Common myeloid progenitor, CD34-positive (primary cell): ENCODE data around the gene TMEM255B.
"Not testable (repeated sequence)": the region's sequence is repeated elsewhere in the genome, so short reads cannot be mapped to it uniquely, and the experiment has no call there.

Source experiments
- CTCF ChIA-PET: fragments of 350-600 bp; sonication (Branson Sonifier 250); formaldehyde crosslinking; loops from one replicate; lab custom pipeline; 2021; ENCODE audit warnings: antibody characterized with exemption; lab: Charles Lee
- POLR2A ChIA-PET: fragments of 350-600 bp; sonication (Branson Sonifier 250); formaldehyde crosslinking; loops from one replicate; lab custom pipeline; 2021; ENCODE audit warnings: antibody characterized with exemption; lab: Charles Lee
- DNase-seq, 3 donors: peaks; one replicate each; pipeline versions ENCODE4 v3.0.0 to v3.0.0-alpha.2; 2013
- H3K27ac ChIP-seq, 2 experiments: 1 replicate in 1 of 2; 2 replicates in 1 of 2; pipeline ENCODE4 v1.7.0; 2013; ENCODE audit warnings: inconsistent platforms in 2 of 2, low read length in 2 of 2, mild to moderate bottlenecking in 2 of 2, low read depth in 1 of 2, moderate library complexity in 1 of 2; ENCODE audit not compliant: severe bottlenecking in 2 of 2, insufficient read depth in 1 of 2, poor library complexity in 1 of 2
- H3K27me3 ChIP-seq, 5 experiments: replicated peaks in 2 of 5; 1 replicate in 3 of 5; 2 replicates in 2 of 5; pipeline versions ENCODE4 v1.6.1 to v1.7.0; 2013; ENCODE audit warnings: low read length in 4 of 5, mild to moderate bottlenecking in 2 of 5, moderate library complexity in 2 of 5, inconsistent platforms in 1 of 5; ENCODE audit not compliant: insufficient read depth in 5 of 5, control insufficient read depth in 4 of 5
- H3K36me3 ChIP-seq, 4 experiments: 1 replicate in 2 of 4; 2 replicates in 2 of 4; pipeline versions ENCODE4 v1.6.1 to v1.7.0; 2013; ENCODE audit warnings: low read length in 3 of 4, control low read depth in 1 of 4, mild to moderate bottlenecking in 1 of 4; ENCODE audit not compliant: control insufficient read depth in 4 of 4, insufficient read depth in 4 of 4
- H3K4me1 ChIP-seq, 4 experiments: 1 replicate in 3 of 4; 2 replicates in 1 of 4; pipeline versions ENCODE4 v1.6.1 to v1.7.1; 2013; ENCODE audit warnings: low read length in 3 of 4, mild to moderate bottlenecking in 3 of 4, control low read depth in 1 of 4, inconsistent platforms in 1 of 4, moderate library complexity in 1 of 4; ENCODE audit not compliant: control insufficient read depth in 4 of 4, insufficient read depth in 4 of 4; ENCODE audit errors: control extremely low read depth in 1 of 4
- H3K4me3 ChIP-seq, 7 experiments: 1 replicate in 4 of 7; 2 replicates in 3 of 7; pipeline versions ENCODE4 v1.5.1 to v1.7.0; 2013; ENCODE audit warnings: mild to moderate bottlenecking in 7 of 7, low read length in 6 of 7, moderate library complexity in 6 of 7, inconsistent platforms in 2 of 7, low read depth in 2 of 7, control low read depth in 1 of 7; ENCODE audit not compliant: insufficient read depth in 4 of 7, control insufficient read depth in 1 of 7; ENCODE audit errors: extremely low read depth in 1 of 7
- H3K9me3 ChIP-seq, 5 experiments: 1 replicate in 4 of 5; 2 replicates in 1 of 5; pipeline versions ENCODE4 v1.6.1 to v1.7.1; 2013; ENCODE audit warnings: low read length in 4 of 5, mild to moderate bottlenecking in 2 of 5, inconsistent platforms in 1 of 5, low read depth in 1 of 5, moderate library complexity in 1 of 5; ENCODE audit not compliant: control insufficient read depth in 4 of 5, insufficient read depth in 2 of 5; ENCODE audit errors: control extremely low read depth in 1 of 5
- WGBS: methylation state at CpG from one replicate; pipeline ENCODE4 v1.1.5; 2013; ENCODE audit not compliant: insufficient coverage; 5-methylcytosine and 5-hydroxymethylcytosine counted together

Gene TMEM255B

DNA sequence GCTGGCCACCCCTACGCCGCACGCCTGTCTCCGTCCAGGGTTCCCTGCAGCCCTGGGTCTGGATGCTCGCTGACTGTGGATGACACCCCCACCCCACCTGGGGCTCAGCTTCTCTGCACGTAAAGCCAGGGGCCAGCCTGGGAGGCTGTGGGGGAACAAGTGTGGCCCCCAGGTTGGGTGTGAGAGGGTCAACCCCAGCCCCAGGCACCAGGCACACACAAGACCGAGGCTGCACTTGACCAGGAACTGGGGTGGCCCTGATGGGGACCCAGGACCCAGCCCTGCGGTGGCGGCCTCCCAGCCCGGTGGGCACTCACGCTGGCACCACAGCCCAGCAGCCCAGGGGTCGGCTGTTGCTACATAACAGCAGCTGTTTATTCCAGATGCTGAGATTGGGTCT, 63.2 kb downstream of the TMEM255B start:
- no peak overlapping the region for H3K4me3 ChIP-seq
- CTCF ChIA-PET = interaction anchor here (1.1 kb wide), 1 partner anchor 407 kb away, joined by 3 read pairs; no protein-coding TSS in a partner anchor
- H3K27ac ChIP-seq = no peak overlapping the region
- no peak for DNase-seq
- 99% methylated on average over 9 of the region's 12 CpGs for WGBS
- H3K9me3 ChIP-seq = peaks cover 0 to 34% (median 3%) of the 10 kb centered on the region in 5 experiments
- H3K36me3 ChIP-seq = peaks cover 0 to 43% (median 16%) of the 10 kb centered on the region in 4 experiments
- H3K4me1 ChIP-seq = no peaks in the 10 kb centered on the region
- POLR2A ChIA-PET = no interaction called here
- no peaks in the 10 kb centered on the region for H3K27me3 ChIP-seq

DNA sequence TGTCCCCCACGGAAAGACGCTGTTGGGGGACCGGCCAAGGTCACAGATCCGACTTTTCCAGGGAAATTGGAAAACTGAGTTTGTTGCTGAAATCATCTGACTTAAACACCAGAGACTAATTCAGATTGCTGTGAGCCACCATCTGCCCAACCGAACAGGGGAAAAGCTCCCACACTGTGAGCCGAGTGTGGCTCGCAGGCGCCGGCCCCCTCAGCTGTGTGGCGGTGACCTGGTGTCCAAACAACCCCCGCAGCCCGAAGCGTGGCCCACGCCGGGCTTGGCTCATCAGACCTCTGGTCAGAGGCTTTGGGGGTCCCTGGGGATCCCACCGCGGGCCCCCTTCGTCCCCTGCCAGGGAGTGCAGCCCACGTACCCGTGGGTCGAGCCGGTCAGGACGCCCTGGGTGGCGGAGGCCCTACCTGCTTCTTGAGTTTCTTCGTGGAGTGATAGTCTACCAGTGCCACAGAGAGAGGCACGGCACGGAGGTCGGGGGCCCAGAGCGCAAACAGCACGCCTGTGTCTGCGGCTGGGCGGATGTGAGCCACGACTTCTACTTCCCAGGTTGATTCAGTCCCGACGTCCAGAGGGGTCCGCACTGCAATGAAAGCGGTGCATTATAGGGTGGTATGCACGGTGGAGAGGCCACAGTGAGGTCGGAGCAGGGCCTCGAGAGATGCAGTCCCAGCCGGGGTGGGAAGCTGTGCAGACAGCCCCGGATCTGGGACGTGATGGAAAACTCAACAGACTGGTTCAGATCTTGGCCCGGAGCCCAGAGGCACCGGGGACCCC, 64.1 kb downstream of the TMEM255B start:
- Histone ChIP-seq H3K9me3 (peaks cover 0 to 38% (median 6%) of the 10 kb centered on the region in 5 experiments), H3K27ac (no peak overlapping the region), H3K27me3 (no peaks in the 10 kb centered on the region), H3K36me3 (peaks cover under 1 to 49% (median 20%) of the 10 kb centered on the region in 4 experiments), H3K4me1 (no peaks in the 10 kb centered on the region), H3K4me3 (no peak overlapping the region)
- 97% methylated on average over 44 of the region's 45 CpGs for WGBS
- DNase-seq = no peak
- CTCF ChIA-PET = no interaction called here
- POLR2A ChIA-PET = no interaction called here

DNA sequence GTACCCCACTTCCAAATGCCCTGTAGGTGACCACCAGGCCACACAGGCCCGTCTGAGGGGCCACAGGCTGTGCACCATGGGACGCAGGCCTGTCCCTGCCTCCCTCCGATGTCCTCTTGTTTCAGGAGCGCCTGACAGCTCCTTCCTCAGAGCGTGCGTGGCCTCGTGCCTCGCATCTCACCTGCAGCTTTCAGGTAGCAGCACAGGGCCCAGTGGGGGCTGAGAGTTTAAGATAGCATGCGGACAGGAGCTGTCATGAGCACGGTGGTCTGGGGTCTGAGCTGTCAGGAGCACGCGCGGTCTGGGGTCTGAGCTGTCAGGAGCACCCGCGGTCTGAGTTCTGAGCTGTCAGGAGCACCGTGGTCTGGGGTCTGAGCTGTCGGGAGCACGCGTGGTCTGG, 64.7 kb downstream of the TMEM255B start:
- Histone ChIP-seq H3K4me1 (no peaks in the 10 kb centered on the region), H3K4me3 (no peak overlapping the region), H3K27ac (no peak overlapping the region), H3K27me3 (no peaks in the 10 kb centered on the region), H3K9me3 (peaks cover 0 to 42% (median 6%) of the 10 kb centered on the region in 5 experiments), H3K36me3 (peaks cover 3 to 49% (median 22%) of the 10 kb centered on the region in 4 experiments)
- CTCF ChIA-PET = no interaction called here
- POLR2A ChIA-PET = interaction anchor here (0.6 kb wide), 1 partner anchor 900 kb away, joined by 3 read pairs; no protein-coding TSS in a partner anchor
- DNase-seq = no peak
- WGBS = 95% methylated on average over 15 of the region's 19 CpGs

DNA sequence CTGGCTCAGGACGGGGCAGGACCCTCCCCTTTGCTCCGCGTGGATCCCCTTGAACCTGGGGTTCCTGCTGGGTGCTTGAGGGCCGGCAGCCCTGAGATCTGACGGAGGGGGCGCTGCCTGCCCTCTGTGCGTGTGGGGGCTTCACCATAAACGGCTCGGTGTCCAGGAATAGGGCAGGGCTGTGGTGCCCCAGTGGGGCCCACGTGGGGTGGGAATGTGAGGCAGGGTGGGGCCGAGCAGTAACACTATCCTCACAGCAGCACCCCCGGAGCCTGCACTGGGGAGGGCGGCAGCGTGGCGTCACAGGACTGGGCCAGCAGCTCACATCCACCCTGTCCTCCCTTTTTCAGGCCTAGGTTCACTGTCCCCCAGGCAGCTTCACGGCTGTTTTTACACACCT, 66.8 kb downstream of the TMEM255B start:
- Histone ChIP-seq H3K4me1 (no peaks in the 10 kb centered on the region), H3K27ac (no peak overlapping the region), H3K27me3 (no peaks in the 10 kb centered on the region), H3K4me3 (no peak overlapping the region), H3K36me3 (peaks cover 3 to 36% (median 20%) of the 10 kb centered on the region in 4 experiments), H3K9me3 (peaks cover 0 to 42% (median 6%) of the 10 kb centered on the region in 5 experiments)
- no peak for DNase-seq
- ChIA-PET POLR2A (no interaction called here), CTCF (no interaction called here)
- WGBS = 96% methylated on average over 8 of the region's 16 CpGs

GRCh38 chr13:113826446-113826845, 67.4 kb downstream of the TMEM255B start:
- WGBS = 82% methylated on average over 13 of the region's 35 CpGs
- CTCF ChIA-PET, H3K4me3 ChIP-seq, DNase-seq, H3K27ac ChIP-seq, POLR2A ChIA-PET, H3K27me3 ChIP-seq, H3K4me1 ChIP-seq: not testable (repeated sequence)
- Histone ChIP-seq H3K9me3 (peaks cover 0 to 42% (median 6%) of the 10 kb centered on the region in 5 experiments), H3K36me3 (peaks cover 3 to 30% (median 18%) of the 10 kb centered on the region in 4 experiments)

DNA sequence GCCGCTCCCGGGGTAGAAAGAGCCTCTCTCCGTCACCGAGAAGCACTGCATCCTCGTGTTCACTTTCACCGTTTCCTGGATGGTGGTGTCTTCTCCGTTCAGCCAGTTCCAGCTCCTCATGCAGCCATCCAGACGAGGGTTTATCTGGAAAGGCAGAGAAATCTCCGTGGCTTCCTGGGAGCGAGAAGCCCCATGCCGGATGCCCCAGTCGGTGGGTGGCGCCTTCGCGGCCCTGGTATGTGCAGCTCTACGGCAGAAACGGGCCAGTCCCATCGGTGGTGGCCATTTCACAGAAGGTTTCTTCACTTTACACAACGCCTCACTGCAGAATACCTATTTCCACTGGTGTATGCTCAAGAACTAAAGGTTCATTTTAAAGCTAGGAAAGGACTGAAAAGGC, 68.0 kb downstream of the TMEM255B start:
- Histone ChIP-seq H3K4me1 (no peaks in the 10 kb centered on the region), H3K4me3 (no peak overlapping the region), H3K27me3 (no peaks in the 10 kb centered on the region), H3K36me3 (peaks cover 3 to 25% (median 16%) of the 10 kb centered on the region in 4 experiments), H3K27ac (no peak overlapping the region), H3K9me3 (peaks cover 0 to 39% (median 6%) of the 10 kb centered on the region in 5 experiments)
- ChIA-PET CTCF (no interaction called here), POLR2A (no interaction called here)
- 98% methylated on average over 18 of the region's 19 CpGs for WGBS
- no peak for DNase-seq

- Histone ChIP-seq H3K27me3 (no peaks in the 10 kb centered on the region), H3K4me1 (no peaks in the 10 kb centered on the region), H3K4me3 (no peak overlapping the region), H3K27ac (no peak overlapping the region), H3K36me3 (peaks cover 3 to 21% (median 16%) of the 10 kb centered on the region in 4 experiments), H3K9me3 (peaks cover 0 to 30% (median 4%) of the 10 kb centered on the region in 5 experiments)
- WGBS = 95% methylated on average over 17 of the region's 20 CpGs
- POLR2A ChIA-PET = no interaction called here
- CTCF ChIA-PET = no interaction called here
- DNase-seq = no peak
Measured at GRCh38 chr13:113828282-113828825, 69.3 kb downstream of the TMEM255B start.
